Right kidney (tissue), 1 donor: Measurements from ENCODE around the gene ST7.

ENCODE experiments used
- DNase-seq: peaks from one replicate; pipeline ENCODE4 v3.0.0-alpha.2; 2016

ST7 gene

GRCh38 chr7:117008886-117009531 is 55.7 kb downstream of the ST7 start:
- DNase-seq: no peak

GRCh38 chr7:117009705-117010361 is 56.5 kb downstream of the ST7 start:
- DNase-seq: no peak

GRCh38 chr7:117010375-117011133 is 57.3 kb downstream of the ST7 start:
- DNase-seq: no peak

- no peak for DNase-seq
Measured at GRCh38 chr7:117011419-117012260, 58.3 kb downstream of the ST7 start.

GRCh38 chr7:117012284-117012683 is 59.0 kb downstream of the ST7 start:
- no peak for DNase-seq

- DNase-seq: no peak
Measured at GRCh38 chr7:117012696-117013095, 59.4 kb downstream of the ST7 start.

GRCh38 chr7:117014099-117014656 is 60.9 kb downstream of the ST7 start:
- DNase-seq: no peak

GRCh38 chr7:117014673-117015133 is 61.4 kb downstream of the ST7 start:
- no peak for DNase-seq

- no peak for DNase-seq
Measured at GRCh38 chr7:117015258-117016184, 62.2 kb downstream of the ST7 start.

GRCh38 chr7:117017017-117017451 is 63.7 kb downstream of the ST7 start:
- DNase-seq: no peak

- no peak for DNase-seq
Measured at GRCh38 chr7:117017702-117018266, 64.5 kb downstream of the ST7 start.

- DNase-seq: no peak
Measured at GRCh38 chr7:117018713-117019112, 65.4 kb downstream of the ST7 start.

GRCh38 chr7:117019287-117019686 is 66.0 kb downstream of the ST7 start:
- DNase-seq: no peak

- peak; percentile 82 for DNase-seq
Measured at GRCh38 chr7:117019786-117020590, 66.7 kb downstream of the ST7 start.

- no peak for DNase-seq
Measured at GRCh38 chr7:117020591-117020973, 67.3 kb downstream of the ST7 start.

GRCh38 chr7:117021366-117021765 is 68.1 kb downstream of the ST7 start:
- DNase-seq: no peak

GRCh38 chr7:117021986-117022385 is 68.7 kb downstream of the ST7 start:
- DNase-seq: no peak

- no peak for DNase-seq
Measured at GRCh38 chr7:117023325-117023854, 70.1 kb downstream of the ST7 start.

- no peak for DNase-seq
Measured at GRCh38 chr7:117024811-117025210, 71.5 kb downstream of the ST7 start.
